Inflammatory macrophage treated with lipopolysaccharide for 1 hour (primary cell): ENCODE data around the gene BTG2.
A peak's percentile ranks its signal among the peaks of the same experiment; 100 is the strongest.

ENCODE experiments used
- DNase-seq, 2 donors: peaks; one replicate each; pipeline ENCODE4 v3.0.0-alpha.2; 2020 to 2022

The BTG2 gene

DNA sequence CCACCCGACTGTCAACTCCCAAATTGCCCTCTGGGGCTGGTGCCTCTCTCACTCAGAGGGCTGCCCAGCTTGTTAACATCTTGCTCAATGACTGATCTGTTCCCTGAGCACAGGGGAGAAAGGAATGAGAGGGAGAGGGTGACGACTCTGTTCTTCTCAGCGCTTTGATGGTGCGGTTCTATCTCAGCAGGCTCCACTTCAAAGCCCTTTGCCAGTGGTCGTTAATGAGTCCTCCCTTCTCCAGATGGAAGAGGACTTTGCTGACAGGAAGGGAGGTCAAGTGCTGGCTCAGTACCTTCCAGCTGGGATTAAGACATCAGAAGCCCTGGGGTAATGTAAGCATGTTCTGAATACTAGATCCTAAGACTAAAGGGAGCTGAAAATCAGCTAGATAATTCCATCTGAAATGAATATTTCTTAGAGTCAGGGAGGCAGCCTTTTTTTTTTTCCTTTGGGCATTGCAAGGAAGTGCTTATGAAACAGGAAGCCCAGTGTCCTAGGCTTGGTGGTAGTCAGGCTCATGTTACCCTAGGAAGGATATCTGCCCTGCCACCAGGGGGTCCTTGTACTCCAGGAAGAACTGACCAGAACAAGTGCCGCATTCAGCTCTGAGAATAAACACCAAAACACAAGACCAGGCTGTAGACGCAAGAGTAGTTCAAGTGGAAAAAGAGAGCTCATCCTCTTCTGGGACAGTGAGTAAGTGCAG is 40.9 kb downstream of the BTG2 start:
- no peak for DNase-seq

DNA sequence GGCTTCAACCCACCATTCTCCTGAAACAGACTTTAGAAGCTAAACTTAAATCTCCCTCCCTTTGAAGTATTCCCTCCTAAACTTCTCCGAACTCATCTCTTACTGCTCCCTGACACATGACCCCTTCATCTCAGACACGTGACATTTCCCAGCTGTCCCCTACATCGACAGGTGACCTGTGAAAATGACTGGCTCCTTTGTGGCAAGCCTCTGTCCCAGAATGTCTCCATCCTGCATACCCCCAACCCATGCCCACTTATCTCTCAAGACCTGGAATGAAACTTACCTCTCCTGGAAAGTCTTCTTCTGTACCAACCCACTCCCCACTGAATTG is 41.4 kb downstream of the BTG2 start:
- no peak for DNase-seq

DNA sequence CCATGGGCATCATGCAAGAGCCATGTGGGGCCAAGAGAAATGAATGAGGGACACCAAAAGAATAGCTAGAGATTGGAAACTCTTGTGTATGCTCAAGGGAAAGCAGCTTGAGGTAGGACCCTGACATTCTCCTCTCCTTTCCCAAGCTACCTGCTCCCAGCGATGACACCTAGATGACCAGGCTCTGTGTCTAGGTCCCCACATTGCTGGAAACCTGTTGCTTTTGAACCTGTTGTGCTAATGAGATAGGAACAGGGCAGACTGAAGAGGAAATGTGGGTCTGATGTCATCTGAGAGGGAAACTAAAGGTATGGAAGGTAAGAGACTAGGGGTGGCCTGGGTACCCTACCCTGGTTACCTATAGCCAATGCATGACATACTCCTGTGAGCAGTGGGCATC is 43.8 kb downstream of the BTG2 start:
- no peak for DNase-seq

DNA sequence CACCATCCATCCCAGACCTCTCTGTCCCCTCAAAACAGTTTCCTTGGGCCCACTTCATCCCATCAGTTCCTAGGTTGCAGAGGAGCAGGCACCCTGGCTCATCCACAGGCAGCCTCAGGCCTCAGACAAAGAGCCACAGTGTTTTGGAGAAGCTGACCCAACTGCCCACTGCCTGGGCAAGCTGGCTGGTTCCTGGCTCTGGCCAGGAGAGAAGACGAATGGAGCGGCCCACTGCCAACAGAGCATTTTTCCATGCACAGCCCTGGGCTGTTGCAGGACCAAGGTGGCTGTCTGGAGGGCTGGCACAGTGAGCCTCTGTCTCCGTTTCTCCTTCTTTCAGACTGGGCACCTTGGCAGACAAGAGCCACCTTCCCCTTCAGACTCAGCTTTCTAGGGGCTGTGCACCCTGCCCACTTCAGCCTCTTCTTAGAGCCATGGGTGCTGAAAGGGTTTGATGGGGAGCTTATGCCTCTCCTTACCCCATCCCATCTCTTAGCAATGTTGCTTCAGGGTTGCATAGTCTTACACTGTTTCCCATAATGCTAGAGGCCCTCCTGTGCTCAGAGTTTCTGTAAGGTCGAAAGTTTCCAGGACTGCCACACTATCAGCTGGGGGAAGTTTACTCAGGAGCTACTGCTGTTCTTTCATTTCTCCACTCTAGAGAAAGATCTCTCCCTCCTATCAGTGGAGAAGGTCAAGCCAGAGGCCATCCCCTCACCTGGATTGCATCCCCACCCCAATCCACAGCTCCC is 44.6 kb downstream of the BTG2 start:
- DNase-seq: no peak

DNA sequence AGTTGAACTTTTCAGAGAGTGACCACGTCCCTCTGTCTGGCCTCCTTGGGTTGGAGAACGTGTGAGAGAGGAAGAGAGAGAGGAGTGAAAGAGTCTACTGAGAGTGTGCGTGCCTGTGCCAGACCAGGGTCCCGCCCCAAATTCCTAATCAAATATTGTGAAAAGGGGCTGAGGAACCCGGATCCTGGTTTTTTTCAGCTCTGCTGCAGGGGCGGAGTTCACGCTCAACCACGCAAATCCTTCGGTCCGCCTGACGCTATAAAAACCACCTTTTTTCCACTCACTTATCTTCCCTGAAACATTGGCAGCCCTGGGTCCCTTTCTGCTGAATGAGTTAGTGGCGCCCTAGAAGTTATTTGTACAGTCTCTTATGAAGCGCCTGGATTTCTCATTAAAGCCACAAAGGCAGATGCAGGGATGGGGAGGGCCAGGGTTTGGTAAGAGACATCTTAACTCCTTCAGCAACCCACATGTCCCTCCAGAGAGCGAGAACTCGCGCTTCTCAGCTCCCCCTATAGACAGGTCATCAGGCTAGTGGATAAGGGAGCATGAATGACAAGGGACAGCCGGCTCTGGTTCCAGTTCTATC is 45.8 kb downstream of the BTG2 start, which contains the start of gene FMOD:
TSS of gene FMOD (minus strand) at position 86 of the 589 bp plus-strand sequence. CDS start 2,852 bp downstream, outside the sequence.
- peak in 1 of 2 donors; percentile 32 for DNase-seq

DNA sequence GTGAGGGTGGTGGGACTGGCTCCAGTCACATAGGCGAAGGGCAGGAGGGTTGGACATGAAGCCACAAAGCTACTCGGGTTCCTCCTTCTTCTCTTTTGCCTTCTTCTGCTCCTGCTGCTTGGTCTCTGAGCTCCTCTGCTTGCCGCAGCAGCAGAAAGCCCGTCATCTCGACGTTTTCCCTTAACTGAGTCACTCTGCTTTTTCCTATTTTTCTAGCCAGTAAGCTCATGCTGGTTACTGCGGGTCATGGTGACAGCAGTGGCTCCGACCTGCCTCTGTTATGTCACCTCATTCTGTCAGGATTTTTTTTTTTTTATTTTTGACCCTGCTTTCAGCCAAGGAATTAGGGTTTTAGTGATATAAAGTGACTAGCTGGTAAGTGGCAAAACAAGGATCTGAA is 48.2 kb downstream of the BTG2 start:
- no peak for DNase-seq

DNA sequence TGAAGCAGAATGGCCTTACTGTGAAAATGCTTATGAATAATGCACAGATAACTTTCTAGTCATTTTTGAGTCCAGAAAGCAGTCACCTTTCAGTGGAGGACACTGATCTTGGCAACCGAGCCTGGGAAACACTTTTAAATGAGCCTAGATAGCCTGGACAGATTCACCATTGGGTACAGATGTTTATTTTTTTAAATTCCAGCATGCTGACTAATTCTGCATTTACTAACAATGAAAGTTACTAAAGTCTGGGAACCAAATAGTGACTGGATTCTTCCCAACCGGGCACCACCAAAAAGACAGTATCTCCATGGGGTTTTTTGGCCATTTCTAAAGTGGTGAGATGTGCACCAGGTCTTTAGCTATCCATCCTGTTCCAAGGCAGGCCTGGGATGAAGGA is 48.9 kb downstream of the BTG2 start:
- DNase-seq: no peak

DNA sequence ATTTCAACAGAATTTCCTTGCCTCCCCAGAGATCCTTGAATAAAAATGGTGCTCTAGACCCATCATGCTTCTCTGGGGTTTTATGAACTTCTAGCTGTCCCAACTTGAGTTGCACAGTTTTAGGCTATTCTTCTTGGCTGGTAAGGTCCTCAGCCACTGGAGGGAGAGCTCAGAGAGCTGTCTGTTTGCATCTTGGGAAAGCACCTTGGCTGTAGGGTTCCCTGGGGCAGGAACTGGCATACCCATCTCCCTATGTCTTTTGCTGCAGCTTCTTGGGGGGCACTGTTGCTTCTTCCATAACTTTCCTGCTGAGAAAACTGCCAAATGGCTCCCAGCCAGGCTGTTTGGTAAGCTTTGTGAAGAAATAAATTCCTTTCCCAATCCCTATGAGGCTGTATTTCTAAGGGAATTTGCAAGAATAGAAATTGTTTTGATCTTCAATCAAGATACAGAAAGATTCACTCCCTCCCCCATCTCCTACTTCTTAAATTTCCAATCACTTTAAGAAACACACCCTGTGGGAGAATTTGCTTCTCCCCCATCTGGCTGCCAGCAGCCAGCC is 53.8 kb downstream of the BTG2 start:
- DNase-seq: no peak
